ENCODE data around the gene BORCS6. TPM values are rescaled to one million over a fixed set of nuclear protein-coding genes. Genes with fewer than 3 reads are reported as not detected.

BORCS6 gene
- total RNA-seq, 1 experiment from 2014 or later, result 6.4 TPM

DNA sequence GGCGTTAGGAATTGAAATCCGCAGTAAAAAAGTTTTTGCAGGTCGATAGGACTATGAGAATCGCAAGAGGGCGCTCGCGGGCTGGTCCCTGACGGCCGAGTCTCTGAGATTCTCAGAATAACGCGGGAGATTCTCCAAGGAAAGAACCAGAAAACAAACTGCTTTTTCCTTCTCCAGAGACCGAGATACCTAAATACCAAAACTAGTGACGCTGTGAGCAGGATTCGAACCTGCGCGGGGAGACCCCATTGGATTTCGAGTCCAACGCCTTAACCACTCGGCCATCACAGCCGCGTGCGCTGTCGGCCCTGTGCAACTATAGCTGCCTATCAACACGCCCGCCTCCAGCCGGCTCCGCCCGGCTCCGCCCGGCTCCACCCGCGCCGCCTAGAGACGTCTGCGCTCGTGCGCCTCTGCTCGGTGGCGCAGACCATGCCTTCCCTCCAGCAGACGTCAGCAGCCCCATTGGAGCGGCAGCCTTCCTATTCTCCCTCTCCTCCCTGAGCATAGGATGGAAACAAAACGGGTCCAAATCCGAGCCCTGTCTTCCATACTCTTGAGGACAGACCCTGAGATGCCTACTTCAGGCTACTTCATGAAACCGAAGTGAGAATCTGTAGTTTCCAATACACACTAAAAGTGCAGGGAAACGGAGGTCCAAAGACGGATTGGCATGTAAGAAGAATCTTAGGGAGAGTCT lies 51.2 kb downstream of the BORCS6 start:
- no TSS peak for BruUV-seq (replicated peaks)
- Histone ChIP-seq H3F3A (ENCODE audit: insufficient read depth, low read depth) (peaks cover 22% of the 10 kb centered on the region; the same call in 1 of the 2 replicates), H3K36me3 (ENCODE audit: low read depth) (no peaks in the 10 kb centered on the region), H3K9me2 (ENCODE audit: insufficient read depth) (no peaks in the 10 kb centered on the region), H3K4me3 (peak overlapping the region; percentile 78), H3K9me3 (ENCODE audit: insufficient read depth, low read depth) (no peaks in the 10 kb centered on the region), H3K4me1 (replicated peaks; ENCODE audit: insufficient read depth) (peaks cover 14% of the 10 kb centered on the region), H3K79me2 (ENCODE audit: low read depth) (no peaks in the 10 kb centered on the region), H3K27ac (peak overlapping the region; percentile 69), H2AFZ (peak overlapping the region; percentile 79), H3K4me2 (peak overlapping the region; percentile 97), H4K20me1 (ENCODE audit: insufficient read depth) (no peaks in the 10 kb centered on the region), H3K27me3 (ENCODE audit: insufficient read depth, low read depth) (no peaks in the 10 kb centered on the region)
- no peak for TF ChIP-seq EZH2 (IDR thresholded peaks at IDR 0.05; ENCODE audit: low read depth)
- TF ChIP-seq, protein P1, sequence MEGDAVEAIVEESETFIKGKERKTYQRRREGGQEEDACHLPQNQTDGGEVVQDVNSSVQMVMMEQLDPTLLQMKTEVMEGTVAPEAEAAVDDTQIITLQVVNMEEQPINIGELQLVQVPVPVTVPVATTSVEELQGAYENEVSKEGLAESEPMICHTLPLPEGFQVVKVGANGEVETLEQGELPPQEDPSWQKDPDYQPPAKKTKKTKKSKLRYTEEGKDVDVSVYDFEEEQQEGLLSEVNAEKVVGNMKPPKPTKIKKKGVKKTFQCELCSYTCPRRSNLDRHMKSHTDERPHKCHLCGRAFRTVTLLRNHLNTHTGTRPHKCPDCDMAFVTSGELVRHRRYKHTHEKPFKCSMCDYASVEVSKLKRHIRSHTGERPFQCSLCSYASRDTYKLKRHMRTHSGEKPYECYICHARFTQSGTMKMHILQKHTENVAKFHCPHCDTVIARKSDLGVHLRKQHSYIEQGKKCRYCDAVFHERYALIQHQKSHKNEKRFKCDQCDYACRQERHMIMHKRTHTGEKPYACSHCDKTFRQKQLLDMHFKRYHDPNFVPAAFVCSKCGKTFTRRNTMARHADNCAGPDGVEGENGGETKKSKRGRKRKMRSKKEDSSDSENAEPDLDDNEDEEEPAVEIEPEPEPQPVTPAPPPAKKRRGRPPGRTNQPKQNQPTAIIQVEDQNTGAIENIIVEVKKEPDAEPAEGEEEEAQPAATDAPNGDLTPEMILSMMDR (conservative IDR thresholded peaks at IDR 0.05), result peak; percentile 78
- ChIA-PET POLR2A (ENCODE audit: unreplicated experiment) (interaction anchor here (0.5 kb wide), 1 partner anchor 72 kb away, joined by 10 read pairs; the partner anchor contains the start of gene AURKB), CTCF (interaction anchor here (0.6 to 2.5 kb wide), 4 partner anchors 12 to 371 kb away, joined by 3 to 11 read pairs (median 6); no protein-coding TSS in a partner anchor)
- intact Hi-C loops (cut with micrococcal nuclease; ENCODE audit: unreplicated experiment), result loop anchor here (1.0 to 5.0 kb wide), 6 partner anchors 13 to 83 kb away; no protein-coding TSS in a partner anchor
- peak; percentile 92 to 99 for DNase-seq

DNA sequence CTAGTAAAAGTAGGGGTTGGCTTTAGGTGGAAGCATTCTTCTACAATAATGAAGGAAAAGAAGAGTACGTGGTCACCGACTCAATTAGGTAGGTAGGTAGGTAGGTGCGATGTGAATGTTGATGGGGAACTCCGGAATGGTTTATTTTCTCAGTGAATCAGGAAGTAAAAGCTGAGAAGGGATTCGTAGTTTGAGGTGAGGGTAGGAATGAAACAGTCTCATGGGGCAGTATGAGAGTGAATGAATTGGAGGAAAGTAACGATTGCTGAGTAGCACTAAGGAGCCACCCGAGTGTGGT lies 51.7 kb downstream of the BORCS6 start:
- intact Hi-C loops (cut with micrococcal nuclease; ENCODE audit: unreplicated experiment), result loop anchor here (1.0 to 5.0 kb wide), 6 partner anchors 12 to 84 kb away; no protein-coding TSS in a partner anchor
- Histone ChIP-seq H3K9me3 (ENCODE audit: insufficient read depth, low read depth) (no peaks in the 10 kb centered on the region), H3K27me3 (ENCODE audit: insufficient read depth, low read depth) (no peaks in the 10 kb centered on the region), H3K36me3 (ENCODE audit: low read depth) (no peaks in the 10 kb centered on the region), H4K20me1 (ENCODE audit: insufficient read depth) (no peaks in the 10 kb centered on the region), H3K79me2 (ENCODE audit: low read depth) (no peaks in the 10 kb centered on the region), H3K4me1 (replicated peaks; ENCODE audit: insufficient read depth) (peaks cover 14% of the 10 kb centered on the region), H2AFZ (peak overlapping the region; percentile 96), H3K4me2 (peak overlapping the region; percentile 97), H3K9me2 (ENCODE audit: insufficient read depth) (no peaks in the 10 kb centered on the region), H3F3A (ENCODE audit: insufficient read depth, low read depth) (peaks cover 23% of the 10 kb centered on the region; the same call in 1 of the 2 replicates), H3K27ac (peak overlapping the region; percentile 46; the same call in 1 of the 2 replicates), H3K4me3 (peak overlapping the region; percentile 57)
- TF ChIP-seq EZH2 (IDR thresholded peaks at IDR 0.05; ENCODE audit: low read depth), result no peak
- TF ChIP-seq, protein P1 (conservative IDR thresholded peaks at IDR 0.05), result no peak
- DNase-seq, result no peak
- no TSS peak for BruUV-seq (replicated peaks)
- CTCF ChIA-PET, result interaction anchor here (0.6 to 2.5 kb wide), 4 partner anchors 13 to 43 kb away, joined by 3 to 11 read pairs (median 7); no protein-coding TSS in a partner anchor
- POLR2A ChIA-PET (ENCODE audit: unreplicated experiment), result interaction anchor here (0.5 to 0.7 kb wide), 3 partner anchors 52 to 206 kb away, joined by 3 to 10 read pairs (median 9); partner anchors contain the start of gene AURKB

Small RNA genes within 50 kb of the gene (microRNA-seq; reads per million reads assigned to microRNA genes)
- 154 reads per million, percentile 55 among the genes with 10 or more reads in this experiment for gene MIR4521 (ENCODE audit: borderline number of aligned reads, borderline replicate concordance)
- not detected for gene MIR6883 (ENCODE audit: borderline number of aligned reads, borderline replicate concordance)

Other genes starting within 250 kb of the BORCS6 start
- gene GUCY2D, start 187.6 kb downstream of the BORCS6 start, total RNA-seq (2021), result 0.79 TPM in 1 of 2 replicates, not detected in the other
- gene ALOX15B, start 151.1 kb downstream of the BORCS6 start, total RNA-seq (2021), result not detected in 2 replicates
- gene ALOX12B, start 102.5 kb downstream of the BORCS6 start, total RNA-seq (2021), result not detected in 2 replicates
- 0.70 and 1.4 TPM in 2 replicates for gene ALOXE3, start 71.7 kb downstream of the BORCS6 start, total RNA-seq (2021)
- 2.6 and 9.0 TPM in 2 replicates for gene HES7, start 66.1 kb downstream of the BORCS6 start, total RNA-seq (2021)
- 60.2 and 78.7 TPM in 2 replicates for gene PER1, start 37.8 kb downstream of the BORCS6 start, total RNA-seq (2021)
- gene VAMP2, start 27.2 kb downstream of the BORCS6 start, total RNA-seq (2021), result 29.3 and 35.1 TPM in 2 replicates
- 58.5 and 59.1 TPM in 2 replicates for gene TMEM107, start 13.8 kb downstream of the BORCS6 start, total RNA-seq (2021)
- 159 and 167 TPM in 2 replicates for gene AURKB, start 20.4 kb upstream of the BORCS6 start, total RNA-seq (2021)
- 28.1 and 41.2 TPM in 2 replicates for gene CTC1, start 57.9 kb upstream of the BORCS6 start, total RNA-seq (2021)
- gene PFAS, start 59.1 kb upstream of the BORCS6 start, total RNA-seq (2021), result 54.5 and 68.2 TPM in 2 replicates
- gene RANGRF, start 98.5 kb upstream of the BORCS6 start, total RNA-seq (2021), result 35.0 and 45.5 TPM in 2 replicates
- 7.3 and 7.6 TPM in 2 replicates for gene SLC25A35, start 105.2 kb upstream of the BORCS6 start, total RNA-seq (2021)
- not detected in 2 replicates for gene ARHGEF15, start 120.1 kb upstream of the BORCS6 start, total RNA-seq (2021)
- not detected in 2 replicates for gene ODF4, start 149.7 kb upstream of the BORCS6 start, total RNA-seq (2021)
- gene RPL26, start 193.0 kb upstream of the BORCS6 start, total RNA-seq (2021), result 2,320 and 2,519 TPM in 2 replicates
- gene RNF222, start 207.6 kb upstream of the BORCS6 start, total RNA-seq (2021), result 0.45 and 0.79 TPM in 2 replicates
- gene NDEL1, start 245.7 kb upstream of the BORCS6 start, total RNA-seq (2021), result 60.8 and 78.4 TPM in 2 replicates

All from PC-9 (cell line).